Measurements from ENCODE around the gene TBCD.

TBCD gene

GRCh38 chr17:82893779-82894178, 141.9 kb downstream of the TBCD start:
- Histone ChIP-seq H3K36me3 (ENCODE audit: low read length) (no peaks in the 10 kb centered on the region), H3K9me3 (ENCODE audit: insufficient read depth, low read length) (no peaks in the 10 kb centered on the region), H3K9ac (ENCODE audit: low read length) (no peak overlapping the region), H3K9me2 (replicated peaks; ENCODE audit: insufficient read depth, low read length) (no peaks in the 10 kb centered on the region), H3F3A (ENCODE audit: insufficient read depth) (no peaks in the 10 kb centered on the region), H2AFZ (ENCODE audit: low read depth, low read length, severe bottlenecking) (no peak overlapping the region), H3K4me3 (ENCODE audit: insufficient read depth, low read length, poor library complexity, severe bottlenecking) (no peak overlapping the region), H4K20me1 (ENCODE audit: low read depth, low read length) (no peaks in the 10 kb centered on the region), H3K27ac (ENCODE audit: low read depth, low read length) (no peak overlapping the region), H3K79me2 (ENCODE audit: insufficient read depth, low read length) (no peaks in the 10 kb centered on the region), H3K27me3 (ENCODE audit: low read length) (no peaks in the 10 kb centered on the region), H3K4me2 (ENCODE audit: low read depth, low read length, poor library complexity, severe bottlenecking) (no peak overlapping the region)
- TF ChIP-seq CTCF (IDR thresholded peaks at IDR 0.05; ENCODE audit: insufficient read depth, low read length, poor library complexity, severe bottlenecking) (no peak), EZH2phosphoT487 (conservative IDR thresholded peaks at IDR 0.05; ENCODE audit: low read length) (no peak)

- Histone ChIP-seq H4K20me1 (ENCODE audit: low read depth, low read length) (no peaks in the 10 kb centered on the region), H3K4me2 (ENCODE audit: low read depth, low read length, poor library complexity, severe bottlenecking) (no peak overlapping the region), H3F3A (ENCODE audit: insufficient read depth) (no peaks in the 10 kb centered on the region), H3K9me2 (replicated peaks; ENCODE audit: insufficient read depth, low read length) (no peaks in the 10 kb centered on the region), H3K9me3 (ENCODE audit: insufficient read depth, low read length) (no peaks in the 10 kb centered on the region), H3K27ac (ENCODE audit: low read depth, low read length) (no peak overlapping the region), H3K4me3 (ENCODE audit: insufficient read depth, low read length, poor library complexity, severe bottlenecking) (no peak overlapping the region), H2AFZ (ENCODE audit: low read depth, low read length, severe bottlenecking) (no peak overlapping the region), H3K36me3 (ENCODE audit: low read length) (no peaks in the 10 kb centered on the region), H3K9ac (ENCODE audit: low read length) (no peak overlapping the region), H3K27me3 (ENCODE audit: low read length) (no peaks in the 10 kb centered on the region), H3K79me2 (ENCODE audit: insufficient read depth, low read length) (no peaks in the 10 kb centered on the region)
- TF ChIP-seq CTCF (IDR thresholded peaks at IDR 0.05; ENCODE audit: insufficient read depth, low read length, poor library complexity, severe bottlenecking) (no peak), EZH2phosphoT487 (conservative IDR thresholded peaks at IDR 0.05; ENCODE audit: low read length) (no peak)
Observed at GRCh38 chr17:82894389-82894788, 142.5 kb downstream of the TBCD start.

DNA sequence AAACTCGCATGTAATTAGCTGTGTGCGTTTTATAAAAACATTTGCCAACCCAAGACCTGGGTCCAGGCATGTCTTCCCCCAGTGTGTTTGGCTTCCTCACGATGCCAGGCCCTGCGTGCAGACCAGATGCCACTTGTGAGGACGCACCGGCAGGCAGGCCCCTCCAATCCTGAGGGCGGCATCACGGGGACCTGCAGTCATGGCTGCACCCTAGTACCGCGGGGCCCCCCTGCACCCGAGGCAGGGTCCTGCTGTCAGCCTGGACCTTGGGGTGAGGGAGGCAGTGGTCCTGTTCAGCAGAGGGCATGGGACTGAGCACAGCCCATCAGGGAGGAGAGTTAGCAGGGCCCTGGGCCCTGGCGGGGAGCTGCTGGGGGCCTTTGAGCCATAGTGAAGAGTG, 143.2 kb downstream of the TBCD start:
- Histone ChIP-seq H3K79me2 (ENCODE audit: insufficient read depth, low read length) (no peaks in the 10 kb centered on the region), H3K27ac (ENCODE audit: low read depth, low read length) (no peak overlapping the region), H3K4me3 (ENCODE audit: insufficient read depth, low read length, poor library complexity, severe bottlenecking) (no peak overlapping the region), H2AFZ (ENCODE audit: low read depth, low read length, severe bottlenecking) (no peak overlapping the region), H4K20me1 (ENCODE audit: low read depth, low read length) (no peaks in the 10 kb centered on the region), H3F3A (ENCODE audit: insufficient read depth) (no peaks in the 10 kb centered on the region), H3K27me3 (ENCODE audit: low read length) (no peaks in the 10 kb centered on the region), H3K4me2 (ENCODE audit: low read depth, low read length, poor library complexity, severe bottlenecking) (no peak overlapping the region), H3K9me2 (replicated peaks; ENCODE audit: insufficient read depth, low read length) (no peaks in the 10 kb centered on the region), H3K9ac (ENCODE audit: low read length) (no peak overlapping the region), H3K9me3 (ENCODE audit: insufficient read depth, low read length) (no peaks in the 10 kb centered on the region), H3K36me3 (ENCODE audit: low read length) (no peaks in the 10 kb centered on the region)
- TF ChIP-seq CTCF (IDR thresholded peaks at IDR 0.05; ENCODE audit: insufficient read depth, low read length, poor library complexity, severe bottlenecking) (no peak), EZH2phosphoT487 (conservative IDR thresholded peaks at IDR 0.05; ENCODE audit: low read length) (no peak)
